HepG2 (cell line): ENCODE results near the gene DCUN1D2.

ENCODE experiments used
- GPN1 ChIP-seq: sonication (generic); formaldehyde crosslinking; IDR thresholded peaks from 2 replicates; pipeline ENCODE4 v1.5.1; 2020; ENCODE audit warnings: missing genetic modification reagents, borderline replicate concordance
- NFE2L1 ChIP-seq: sonication (generic); formaldehyde crosslinking; IDR thresholded peaks from 2 replicates; pipeline ENCODE4 v1.4.0; 2020; ENCODE audit warnings: missing genetic modification reagents, mild to moderate bottlenecking, borderline replicate concordance
- POLR2AphosphoS5 ChIP-seq: IDR thresholded peaks from 2 replicates; pipeline ENCODE4 v1.6.1; 2012; ENCODE audit warnings: low read depth, low read length
- RNF2 ChIP-seq: fragments of 450-650 bp; conservative IDR thresholded peaks from 2 replicates; pipeline ENCODE4 v1.6.1; 2016; ENCODE audit warnings: low read depth
- ZNF367 ChIP-seq: sonication (generic); formaldehyde crosslinking; IDR thresholded peaks from 2 replicates; pipeline ENCODE4 v1.4.0; 2020; ENCODE audit warnings: missing genetic modification reagents, borderline replicate concordance

DNA sequence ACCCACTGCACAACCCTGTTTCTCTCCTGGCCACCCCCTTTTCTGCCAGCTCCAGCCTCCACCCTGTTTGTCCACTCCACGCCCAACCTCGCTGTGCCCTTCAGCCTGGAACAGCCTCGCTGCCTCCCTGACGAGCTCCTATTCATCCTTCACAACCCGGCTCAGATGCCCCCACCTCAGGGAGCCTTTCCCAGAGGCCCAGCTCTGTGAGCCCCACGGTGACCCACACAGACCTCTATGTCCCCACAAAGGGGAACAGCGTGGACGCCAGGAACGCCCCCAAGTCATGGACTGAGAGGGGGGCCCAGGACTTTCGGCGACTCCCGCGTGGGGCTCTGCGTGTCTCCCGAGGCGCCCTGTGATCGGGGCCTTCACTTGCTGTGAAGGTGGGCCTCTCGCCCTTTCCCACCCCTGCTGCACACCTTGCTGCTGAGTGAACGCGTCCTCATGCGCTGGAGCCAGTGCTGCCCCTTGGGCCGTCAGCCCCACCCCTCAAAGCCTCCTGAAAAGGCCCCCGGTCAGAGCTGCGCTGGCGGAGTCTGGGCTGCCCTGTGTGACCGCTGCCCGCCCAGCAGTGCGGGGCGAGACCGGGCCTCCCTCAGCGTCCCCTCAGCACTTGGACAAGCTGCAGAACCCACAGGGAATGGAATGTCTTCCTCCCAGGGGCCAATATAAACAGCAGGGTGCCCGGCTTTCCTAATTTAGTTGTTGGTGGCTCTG lies 77.2 kb downstream of the DCUN1D2 start:
- no peak for TF ChIP-seq RNF2
- TF ChIP-seq ZNF367 (CRISPR knock-in tag), result no peak
- no peak for TF ChIP-seq GPN1 (CRISPR knock-in tag)
- no peak for TF ChIP-seq NFE2L1 (CRISPR knock-in tag)
- no peak for TF ChIP-seq POLR2AphosphoS5
